Loucy (cell line): ENCODE measurements around the gene TOP1.

Experiments
- EZH2phosphoT487 ChIP-seq: fragments of 200-600 bp; IDR thresholded peaks from 2 replicates; pipeline ENCODE4 v1.6.1; 2018; ENCODE audit warnings: antibody characterized with exemption, mild to moderate bottlenecking, moderate library complexity, borderline replicate concordance
- TF ChIP-seq, protein P1 (sequence below): fragments of 200-600 bp; sonication (generic); conservative IDR thresholded peaks from 2 replicates; pipeline ENCODE4 v1.5.1; 2014; ENCODE audit warnings: mild to moderate bottlenecking, antibody characterized with exemption, low read length

DNA sequence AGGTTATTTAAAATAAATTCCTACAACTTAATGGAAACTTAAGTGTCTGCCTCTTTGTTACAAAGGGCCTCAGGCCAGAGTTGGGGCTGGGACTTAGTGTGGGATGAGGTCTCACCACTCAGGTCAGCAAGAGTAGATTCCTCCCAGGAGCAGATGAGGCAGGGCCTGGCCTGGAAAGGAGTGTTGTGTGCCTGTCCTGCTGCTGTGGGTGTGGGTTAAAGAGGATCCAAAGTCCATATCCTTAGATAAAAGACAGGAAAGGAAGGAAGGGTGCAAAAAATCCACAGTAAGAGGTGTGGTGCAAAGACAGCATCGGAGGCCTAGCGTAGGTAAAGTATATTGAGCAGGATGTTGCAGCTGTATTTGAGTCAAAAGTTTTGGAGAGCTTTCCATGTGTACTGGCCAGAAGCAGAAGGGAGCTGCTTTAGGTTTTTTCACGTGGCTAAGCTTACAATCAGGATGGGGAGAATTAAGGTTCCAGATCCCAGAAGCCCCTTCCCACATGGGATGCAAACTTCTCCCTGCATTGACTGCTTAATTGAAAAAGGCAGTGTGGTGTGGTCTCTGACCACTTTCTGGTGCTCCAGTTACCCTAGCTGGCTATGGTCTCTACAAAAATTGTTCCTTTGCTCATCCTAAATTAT, 96.0 kb downstream of the TOP1 start:
- TF ChIP-seq, protein P1, sequence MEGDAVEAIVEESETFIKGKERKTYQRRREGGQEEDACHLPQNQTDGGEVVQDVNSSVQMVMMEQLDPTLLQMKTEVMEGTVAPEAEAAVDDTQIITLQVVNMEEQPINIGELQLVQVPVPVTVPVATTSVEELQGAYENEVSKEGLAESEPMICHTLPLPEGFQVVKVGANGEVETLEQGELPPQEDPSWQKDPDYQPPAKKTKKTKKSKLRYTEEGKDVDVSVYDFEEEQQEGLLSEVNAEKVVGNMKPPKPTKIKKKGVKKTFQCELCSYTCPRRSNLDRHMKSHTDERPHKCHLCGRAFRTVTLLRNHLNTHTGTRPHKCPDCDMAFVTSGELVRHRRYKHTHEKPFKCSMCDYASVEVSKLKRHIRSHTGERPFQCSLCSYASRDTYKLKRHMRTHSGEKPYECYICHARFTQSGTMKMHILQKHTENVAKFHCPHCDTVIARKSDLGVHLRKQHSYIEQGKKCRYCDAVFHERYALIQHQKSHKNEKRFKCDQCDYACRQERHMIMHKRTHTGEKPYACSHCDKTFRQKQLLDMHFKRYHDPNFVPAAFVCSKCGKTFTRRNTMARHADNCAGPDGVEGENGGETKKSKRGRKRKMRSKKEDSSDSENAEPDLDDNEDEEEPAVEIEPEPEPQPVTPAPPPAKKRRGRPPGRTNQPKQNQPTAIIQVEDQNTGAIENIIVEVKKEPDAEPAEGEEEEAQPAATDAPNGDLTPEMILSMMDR = no peak
- TF ChIP-seq EZH2phosphoT487 = no peak
